Calu3 (cell line): ENCODE results near the gene SYK. TPM values are rescaled to one million over a fixed set of nuclear protein-coding genes. Genes with fewer than 3 reads are reported as not detected.
A peak's percentile ranks its signal among the peaks of the same experiment; 100 is the strongest.

Experiments
- BruUV-seq: library from RNA; stranded (reverse); fragments of 400-500 nt; replicated peaks from 2 replicates; lab custom pipeline; 2021; lab: Mats Ljungman, UMichigan
- CTCF ChIA-PET: fragments of 300-600 bp; sonication (Branson Sonifier 250); formaldehyde crosslinking; loops from one replicate; lab custom pipeline; 2022; ENCODE audit warnings: antibody characterized with exemption; lab: Charles Lee
- DNase-seq: peaks from one replicate; pipeline ENCODE4 v3.0.0; 2022
- H3K27ac Mint-ChIP-seq: one replicate; pipeline ENCODE4 v1.8.0; 2022; ENCODE audit warnings: mixed read lengths; ENCODE audit not compliant: unreplicated experiment
- H3K27me3 Mint-ChIP-seq: one replicate; pipeline ENCODE4 v1.8.0; 2022; ENCODE audit warnings: mixed read lengths; ENCODE audit not compliant: unreplicated experiment
- H3K36me3 Mint-ChIP-seq: one replicate; pipeline ENCODE4 v1.8.0; 2022; ENCODE audit warnings: mild to moderate bottlenecking, moderate library complexity, mixed read lengths; ENCODE audit not compliant: insufficient read depth, unreplicated experiment
- H3K4me1 Mint-ChIP-seq: one replicate; pipeline ENCODE4 v1.8.0; 2022; ENCODE audit warnings: mild to moderate bottlenecking, low read depth, mixed read lengths; ENCODE audit not compliant: unreplicated experiment
- H3K4me3 Mint-ChIP-seq: one replicate; pipeline ENCODE4 v1.8.0; 2022; ENCODE audit warnings: mild to moderate bottlenecking, low read depth, moderate library complexity, mixed read lengths; ENCODE audit not compliant: unreplicated experiment
- H3K9me3 Mint-ChIP-seq: one replicate; pipeline ENCODE4 v1.8.0; 2022; ENCODE audit warnings: low read depth, mixed read lengths; ENCODE audit not compliant: unreplicated experiment
- intact Hi-C: fragments of 100-400 bp; cut with micrococcal nuclease; formaldehyde crosslinking; loops from one replicate; pipeline ENCODE4 v1.10.0; 2022; ENCODE audit not compliant: unreplicated experiment
- total RNA-seq: library from RNA; stranded (reverse); gene quantifications from 2 replicates; pipeline ENCODE4 v1.2.3, GENCODE V29; 2022
- TF ChIP-seq, protein P1 (sequence below): fragments of 200-600 bp; IDR thresholded peaks from one replicate; pipeline ENCODE4 v1.8.0; 2022; ENCODE audit warnings: antibody characterized with exemption; ENCODE audit not compliant: unreplicated experiment

The SYK gene
- total RNA-seq, 1 experiment from 2014 or later, result 14.8 TPM

DNA sequence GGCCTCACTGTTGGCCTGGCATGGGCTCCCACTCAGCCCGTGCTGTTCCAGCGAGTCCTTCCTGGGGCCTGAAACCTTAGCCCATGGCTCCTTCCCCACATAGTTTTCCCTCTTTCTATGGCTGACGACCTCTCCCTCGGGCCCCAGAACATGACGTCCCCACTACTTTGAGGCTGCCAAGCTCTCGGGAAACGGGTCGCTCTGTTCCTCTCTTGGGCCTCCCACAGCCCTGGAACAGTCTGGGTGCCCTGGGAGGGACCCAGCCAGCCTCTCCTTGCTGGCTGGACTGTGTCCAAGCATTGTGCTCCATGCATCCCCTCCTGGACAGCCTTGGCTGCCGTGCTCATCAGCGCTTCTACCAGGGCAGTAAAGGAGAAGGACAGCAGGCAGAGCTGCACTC lies 118.3 kb downstream of the SYK start:
- TF ChIP-seq, protein P1, sequence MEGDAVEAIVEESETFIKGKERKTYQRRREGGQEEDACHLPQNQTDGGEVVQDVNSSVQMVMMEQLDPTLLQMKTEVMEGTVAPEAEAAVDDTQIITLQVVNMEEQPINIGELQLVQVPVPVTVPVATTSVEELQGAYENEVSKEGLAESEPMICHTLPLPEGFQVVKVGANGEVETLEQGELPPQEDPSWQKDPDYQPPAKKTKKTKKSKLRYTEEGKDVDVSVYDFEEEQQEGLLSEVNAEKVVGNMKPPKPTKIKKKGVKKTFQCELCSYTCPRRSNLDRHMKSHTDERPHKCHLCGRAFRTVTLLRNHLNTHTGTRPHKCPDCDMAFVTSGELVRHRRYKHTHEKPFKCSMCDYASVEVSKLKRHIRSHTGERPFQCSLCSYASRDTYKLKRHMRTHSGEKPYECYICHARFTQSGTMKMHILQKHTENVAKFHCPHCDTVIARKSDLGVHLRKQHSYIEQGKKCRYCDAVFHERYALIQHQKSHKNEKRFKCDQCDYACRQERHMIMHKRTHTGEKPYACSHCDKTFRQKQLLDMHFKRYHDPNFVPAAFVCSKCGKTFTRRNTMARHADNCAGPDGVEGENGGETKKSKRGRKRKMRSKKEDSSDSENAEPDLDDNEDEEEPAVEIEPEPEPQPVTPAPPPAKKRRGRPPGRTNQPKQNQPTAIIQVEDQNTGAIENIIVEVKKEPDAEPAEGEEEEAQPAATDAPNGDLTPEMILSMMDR, result no peak
- no peaks in the 10 kb centered on the region for H3K4me1 Mint-ChIP-seq
- no TSS peak for BruUV-seq
- intact Hi-C loops, result no loop called here
- CTCF ChIA-PET, result no interaction called here
- no peaks in the 10 kb centered on the region for H3K9me3 Mint-ChIP-seq
- H3K27ac Mint-ChIP-seq, result no peak overlapping the region
- H3K27me3 Mint-ChIP-seq, result no peaks in the 10 kb centered on the region
- no peak overlapping the region for H3K4me3 Mint-ChIP-seq
- DNase-seq, result no peak
- no peaks in the 10 kb centered on the region for H3K36me3 Mint-ChIP-seq

DNA sequence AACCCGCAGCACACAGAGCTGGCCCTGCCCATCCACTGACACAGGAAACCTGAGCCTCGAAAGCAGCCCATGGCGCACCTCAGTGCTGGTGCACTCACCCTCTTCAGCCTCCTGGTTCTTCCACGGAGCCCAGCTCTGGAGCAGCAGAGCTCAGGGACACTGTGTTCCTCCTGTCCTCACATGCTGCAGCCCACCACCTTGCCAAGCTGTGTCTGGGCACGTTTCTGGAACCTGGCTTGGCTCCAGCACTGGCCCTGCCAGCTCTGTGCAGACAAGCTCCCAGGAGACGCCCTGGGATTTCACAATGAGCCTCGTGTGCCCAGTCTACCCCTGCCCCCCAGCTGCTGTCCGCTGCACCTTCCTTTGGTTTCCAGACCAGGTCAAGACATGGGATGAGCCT lies 119.5 kb downstream of the SYK start:
- Mint-ChIP-seq H3K4me1 (peaks cover 9% of the 10 kb centered on the region), H3K27me3 (no peaks in the 10 kb centered on the region), H3K4me3 (no peak overlapping the region), H3K9me3 (no peaks in the 10 kb centered on the region), H3K36me3 (no peaks in the 10 kb centered on the region), H3K27ac (no peak overlapping the region)
- no TSS peak for BruUV-seq
- intact Hi-C loops, result no loop called here
- CTCF ChIA-PET, result no interaction called here
- DNase-seq, result peak; percentile 10
- TF ChIP-seq, protein P1, result no peak

GRCh38 chr9:90921969-90922368 lies 120.3 kb downstream of the SYK start:
- H3K27me3 Mint-ChIP-seq, result no peaks in the 10 kb centered on the region
- H3K27ac Mint-ChIP-seq, result no peak overlapping the region
- DNase-seq, result no peak
- CTCF ChIA-PET, result no interaction called here
- intact Hi-C loops, result no loop called here
- no peaks in the 10 kb centered on the region for H3K9me3 Mint-ChIP-seq
- no TSS peak for BruUV-seq
- no peaks in the 10 kb centered on the region for H3K36me3 Mint-ChIP-seq
- H3K4me1 Mint-ChIP-seq, result peaks cover 9% of the 10 kb centered on the region
- TF ChIP-seq, protein P1, result no peak
- H3K4me3 Mint-ChIP-seq, result no peak overlapping the region

DNA sequence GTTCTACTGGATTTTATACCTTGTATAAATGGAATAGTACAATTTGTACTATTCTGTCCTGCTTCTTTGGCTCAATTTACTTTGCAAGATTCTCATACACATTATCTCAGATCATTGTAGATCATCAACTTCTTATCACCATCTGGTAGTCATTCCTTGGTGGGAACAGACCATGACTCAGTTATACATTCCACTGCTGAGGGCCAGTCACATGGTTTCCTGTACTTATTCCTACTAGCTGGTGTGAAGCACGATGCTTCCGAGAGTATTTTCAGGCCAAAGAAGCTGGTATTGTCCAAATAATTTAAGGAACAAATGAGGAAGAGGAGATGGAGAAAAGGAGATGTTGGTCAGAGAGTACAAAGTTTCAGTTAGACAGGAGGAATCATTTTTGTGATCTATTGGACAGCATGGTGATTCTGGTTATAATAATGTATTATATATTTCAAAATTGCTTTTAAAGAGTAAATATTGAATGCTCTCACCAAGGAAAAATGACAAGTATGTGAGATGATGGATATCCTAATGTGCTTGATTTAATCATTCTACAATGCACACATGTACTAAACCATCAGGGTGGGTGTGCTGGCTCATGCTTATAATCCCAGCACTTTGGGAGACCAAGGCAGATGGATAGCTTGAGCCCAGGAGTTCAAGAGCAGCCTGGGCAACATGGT lies 124.1 kb downstream of the SYK start:
- Mint-ChIP-seq H3K4me3 (no peak overlapping the region), H3K9me3 (no peaks in the 10 kb centered on the region), H3K27me3 (no peaks in the 10 kb centered on the region), H3K36me3 (no peaks in the 10 kb centered on the region), H3K27ac (peak overlapping the region; percentile 67), H3K4me1 (peaks cover 9% of the 10 kb centered on the region)
- CTCF ChIA-PET, result no interaction called here
- no TSS peak for BruUV-seq
- no peak for DNase-seq
- TF ChIP-seq, protein P1, result no peak
- intact Hi-C loops, result no loop called here
